Measurements from ENCODE around the gene XAGE5. TPM values are rescaled to one million over a fixed set of nuclear protein-coding genes. Genes with fewer than 3 reads are reported as not detected.

XAGE5 gene
- total RNA-seq, 1 experiment from 2014 or later: not detected

DNA sequence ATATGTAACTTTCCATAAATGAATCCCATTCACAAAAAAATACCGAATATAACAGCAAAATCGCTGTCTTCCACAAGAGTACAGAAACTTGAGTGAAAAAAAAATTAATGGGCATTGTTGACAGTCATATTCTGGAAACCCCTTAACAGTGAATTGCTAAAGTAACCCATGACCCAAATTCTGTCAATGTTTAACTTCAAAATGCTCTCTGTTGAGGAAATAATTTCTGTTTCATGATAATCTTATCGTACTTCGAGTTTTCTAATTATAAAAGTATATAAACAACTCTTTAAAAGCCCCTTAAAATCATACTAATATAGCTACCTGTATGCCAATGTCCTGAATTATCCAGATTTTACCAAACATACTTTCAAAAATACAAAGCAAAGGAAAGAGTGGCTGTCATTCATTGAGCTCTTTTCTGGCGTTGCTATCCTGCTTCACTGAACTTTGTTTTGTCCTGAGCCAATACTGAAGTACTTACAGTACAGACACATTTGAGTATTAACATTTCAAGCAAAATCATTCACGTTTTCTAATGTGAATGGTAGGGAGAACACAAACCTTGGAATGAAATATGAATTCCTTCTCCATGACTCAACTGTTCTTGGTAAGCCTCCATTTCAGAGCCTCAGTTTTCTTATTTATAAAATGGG, 54.4 kb downstream of the XAGE5 start:
- H3K4me2 ChIP-seq (ENCODE audit: low read length): no peak overlapping the region
- no peak for ATAC-seq
- H3K27ac ChIP-seq (ENCODE audit: low read depth, low read length): no peak overlapping the region

More for the DNA sequence above, 54.4 kb downstream of the XAGE5 start:
- BruUV-seq (replicated peaks): no TSS peak
- no peaks in the 10 kb centered on the region for H3K36me3 ChIP-seq (ENCODE audit: control insufficient read depth in 1 of 2, insufficient read depth in 2 of 2, low read length in 2 of 2)
- CTCF ChIA-PET: no interaction called here
- H2AFZ ChIP-seq (ENCODE audit: low read depth, low read length, poor library complexity, severe bottlenecking): no peak overlapping the region
- H3K27me3 ChIP-seq (ENCODE audit: insufficient read depth, low read length): peaks cover 21% of the 10 kb centered on the region
- no peaks in the 10 kb centered on the region for H3K9me2 ChIP-seq (ENCODE audit: insufficient read depth)
- H3K4me1 ChIP-seq (ENCODE audit: control insufficient read depth in 1 of 2, insufficient read depth in 2 of 2, low read length in 2 of 2): no peaks in the 10 kb centered on the region
- POLR2A ChIA-PET: no interaction called here
- no peak for TF ChIP-seq EZH2phosphoT487 (IDR thresholded peaks at IDR 0.05; ENCODE audit: borderline replicate concordance)
- no peak for TF ChIP-seq CBX3 (IDR thresholded peaks at IDR 0.05; ENCODE audit: low read depth)
- TF ChIP-seq, protein P1, sequence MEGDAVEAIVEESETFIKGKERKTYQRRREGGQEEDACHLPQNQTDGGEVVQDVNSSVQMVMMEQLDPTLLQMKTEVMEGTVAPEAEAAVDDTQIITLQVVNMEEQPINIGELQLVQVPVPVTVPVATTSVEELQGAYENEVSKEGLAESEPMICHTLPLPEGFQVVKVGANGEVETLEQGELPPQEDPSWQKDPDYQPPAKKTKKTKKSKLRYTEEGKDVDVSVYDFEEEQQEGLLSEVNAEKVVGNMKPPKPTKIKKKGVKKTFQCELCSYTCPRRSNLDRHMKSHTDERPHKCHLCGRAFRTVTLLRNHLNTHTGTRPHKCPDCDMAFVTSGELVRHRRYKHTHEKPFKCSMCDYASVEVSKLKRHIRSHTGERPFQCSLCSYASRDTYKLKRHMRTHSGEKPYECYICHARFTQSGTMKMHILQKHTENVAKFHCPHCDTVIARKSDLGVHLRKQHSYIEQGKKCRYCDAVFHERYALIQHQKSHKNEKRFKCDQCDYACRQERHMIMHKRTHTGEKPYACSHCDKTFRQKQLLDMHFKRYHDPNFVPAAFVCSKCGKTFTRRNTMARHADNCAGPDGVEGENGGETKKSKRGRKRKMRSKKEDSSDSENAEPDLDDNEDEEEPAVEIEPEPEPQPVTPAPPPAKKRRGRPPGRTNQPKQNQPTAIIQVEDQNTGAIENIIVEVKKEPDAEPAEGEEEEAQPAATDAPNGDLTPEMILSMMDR (IDR thresholded peaks at IDR 0.05 in 2 of 3, conservative IDR thresholded peaks at IDR 0.05 in 1 of 3; ENCODE audit: borderline replicate concordance in 1 of 3, insufficient read depth in 1 of 3, low read depth in 2 of 3, low read length in 2 of 3): no peak
- TF ChIP-seq, protein P2, sequence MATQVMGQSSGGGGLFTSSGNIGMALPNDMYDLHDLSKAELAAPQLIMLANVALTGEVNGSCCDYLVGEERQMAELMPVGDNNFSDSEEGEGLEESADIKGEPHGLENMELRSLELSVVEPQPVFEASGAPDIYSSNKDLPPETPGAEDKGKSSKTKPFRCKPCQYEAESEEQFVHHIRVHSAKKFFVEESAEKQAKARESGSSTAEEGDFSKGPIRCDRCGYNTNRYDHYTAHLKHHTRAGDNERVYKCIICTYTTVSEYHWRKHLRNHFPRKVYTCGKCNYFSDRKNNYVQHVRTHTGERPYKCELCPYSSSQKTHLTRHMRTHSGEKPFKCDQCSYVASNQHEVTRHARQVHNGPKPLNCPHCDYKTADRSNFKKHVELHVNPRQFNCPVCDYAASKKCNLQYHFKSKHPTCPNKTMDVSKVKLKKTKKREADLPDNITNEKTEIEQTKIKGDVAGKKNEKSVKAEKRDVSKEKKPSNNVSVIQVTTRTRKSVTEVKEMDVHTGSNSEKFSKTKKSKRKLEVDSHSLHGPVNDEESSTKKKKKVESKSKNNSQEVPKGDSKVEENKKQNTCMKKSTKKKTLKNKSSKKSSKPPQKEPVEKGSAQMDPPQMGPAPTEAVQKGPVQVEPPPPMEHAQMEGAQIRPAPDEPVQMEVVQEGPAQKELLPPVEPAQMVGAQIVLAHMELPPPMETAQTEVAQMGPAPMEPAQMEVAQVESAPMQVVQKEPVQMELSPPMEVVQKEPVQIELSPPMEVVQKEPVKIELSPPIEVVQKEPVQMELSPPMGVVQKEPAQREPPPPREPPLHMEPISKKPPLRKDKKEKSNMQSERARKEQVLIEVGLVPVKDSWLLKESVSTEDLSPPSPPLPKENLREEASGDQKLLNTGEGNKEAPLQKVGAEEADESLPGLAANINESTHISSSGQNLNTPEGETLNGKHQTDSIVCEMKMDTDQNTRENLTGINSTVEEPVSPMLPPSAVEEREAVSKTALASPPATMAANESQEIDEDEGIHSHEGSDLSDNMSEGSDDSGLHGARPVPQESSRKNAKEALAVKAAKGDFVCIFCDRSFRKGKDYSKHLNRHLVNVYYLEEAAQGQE (IDR thresholded peaks at IDR 0.05; ENCODE audit: low read depth): no peak
- TF ChIP-seq FOSL1 (IDR thresholded peaks at IDR 0.05; ENCODE audit: low read depth): no peak
- no peak overlapping the region for H3K4me3 ChIP-seq (replicated peaks in 1 of 2; ENCODE audit: low read depth in 1 of 2, low read length in 2 of 2)
- no peaks in the 10 kb centered on the region for H3K9me3 ChIP-seq (ENCODE audit: control insufficient read depth in 1 of 2, insufficient read depth in 1 of 2, low read depth in 1 of 2, low read length in 2 of 2)
- no peak overlapping the region for H3K9ac ChIP-seq (ENCODE audit: low read length)
- RAD21 ChIA-PET (ENCODE audit: low non-redundant PET in 1 of 2, low total read pairs in 2 of 2, uncharacterized antibody in 2 of 2, unreplicated experiment in 2 of 2): no interaction called here
- no peak for DNase-seq (ENCODE audit: low read depth, low spot score)
- H4K20me1 ChIP-seq (ENCODE audit: insufficient read depth): no peaks in the 10 kb centered on the region
- no peaks in the 10 kb centered on the region for H3K79me2 ChIP-seq (ENCODE audit: insufficient read depth, low read length)
- intact Hi-C loops (cut with micrococcal nuclease): no loop called here

Other genes starting within 250 kb of the XAGE5 start
- gene SSX7, start 156.4 kb upstream of the XAGE5 start, total RNA-seq (2021; ENCODE audit: unreplicated experiment): not detected
- gene SSX2, start 104.1 kb upstream of the XAGE5 start, total RNA-seq (2021; ENCODE audit: unreplicated experiment): not detected
- 0.42 TPM for gene SSX2B, start 60.0 kb upstream of the XAGE5 start, total RNA-seq (2021; ENCODE audit: unreplicated experiment)
- gene SPANXN5, start 13.9 kb upstream of the XAGE5 start, total RNA-seq (2021; ENCODE audit: unreplicated experiment): not detected
- gene XAGE3, start 56.8 kb downstream of the XAGE5 start, total RNA-seq (2021; ENCODE audit: unreplicated experiment): not detected
- gene FAM156B, start 86.0 kb downstream of the XAGE5 start, total RNA-seq (2021; ENCODE audit: unreplicated experiment): 13.5 TPM
- 16.2 TPM for gene FAM156A, start 147.2 kb downstream of the XAGE5 start, total RNA-seq (2021; ENCODE audit: unreplicated experiment)
- gene GPR173, start 237.5 kb downstream of the XAGE5 start, total RNA-seq (2021; ENCODE audit: unreplicated experiment): 3.4 TPM